WTC11 (cell line): ENCODE measurements around the gene GTSE1.

Experiments
- ELF4 ChIP-seq: sonication (generic); formaldehyde crosslinking; IDR thresholded peaks from 2 replicates; pipeline ENCODE4 v1.8.1; 2022; ENCODE audit warnings: low read depth, mild to moderate bottlenecking, moderate library complexity, missing genetic modification reagents
- ESRRA ChIP-seq: sonication (generic); formaldehyde crosslinking; IDR thresholded peaks from 2 replicates; pipeline ENCODE4 v1.8.1; 2022; ENCODE audit warnings: mild to moderate bottlenecking, missing genetic modification reagents, borderline replicate concordance
- FOXJ3 ChIP-seq: sonication (generic); formaldehyde crosslinking; IDR thresholded peaks from 2 replicates; pipeline ENCODE4 v1.9.0; 2021; ENCODE audit warnings: missing genetic modification reagents, mild to moderate bottlenecking, borderline replicate concordance
- NR1H2 ChIP-seq: sonication (generic); formaldehyde crosslinking; IDR thresholded peaks from 2 replicates; pipeline ENCODE4 v1.9.0; 2021; ENCODE audit warnings: mild to moderate bottlenecking, moderate library complexity, missing genetic modification reagents
- SP1 ChIP-seq: sonication (generic); formaldehyde crosslinking; conservative IDR thresholded peaks from 2 replicates; pipeline ENCODE4 v1.8.1; 2022; ENCODE audit warnings: missing genetic modification reagents
- TF ChIP-seq, protein P1 (sequence below): fragments of 200-600 bp; IDR thresholded peaks from 2 replicates; pipeline ENCODE4 v1.8.0; 2022; ENCODE audit warnings: antibody characterized with exemption
- TF ChIP-seq, protein P2 (sequence below): sonication (generic); formaldehyde crosslinking; IDR thresholded peaks from 2 replicates; pipeline ENCODE4 v1.8.0; 2023; ENCODE audit warnings: missing genetic modification reagents, mild to moderate bottlenecking, borderline replicate concordance
- TF ChIP-seq, protein P3 (sequence below): sonication (generic); formaldehyde crosslinking; IDR thresholded peaks from 2 replicates; pipeline ENCODE4 v1.8.1; 2022; ENCODE audit warnings: missing genetic modification reagents, borderline replicate concordance
- TF ChIP-seq, protein P4 (sequence below): sonication (generic); formaldehyde crosslinking; IDR thresholded peaks from 2 replicates; pipeline ENCODE4 v1.8.1; 2022; ENCODE audit warnings: mild to moderate bottlenecking, moderate library complexity, missing genetic modification reagents

DNA sequence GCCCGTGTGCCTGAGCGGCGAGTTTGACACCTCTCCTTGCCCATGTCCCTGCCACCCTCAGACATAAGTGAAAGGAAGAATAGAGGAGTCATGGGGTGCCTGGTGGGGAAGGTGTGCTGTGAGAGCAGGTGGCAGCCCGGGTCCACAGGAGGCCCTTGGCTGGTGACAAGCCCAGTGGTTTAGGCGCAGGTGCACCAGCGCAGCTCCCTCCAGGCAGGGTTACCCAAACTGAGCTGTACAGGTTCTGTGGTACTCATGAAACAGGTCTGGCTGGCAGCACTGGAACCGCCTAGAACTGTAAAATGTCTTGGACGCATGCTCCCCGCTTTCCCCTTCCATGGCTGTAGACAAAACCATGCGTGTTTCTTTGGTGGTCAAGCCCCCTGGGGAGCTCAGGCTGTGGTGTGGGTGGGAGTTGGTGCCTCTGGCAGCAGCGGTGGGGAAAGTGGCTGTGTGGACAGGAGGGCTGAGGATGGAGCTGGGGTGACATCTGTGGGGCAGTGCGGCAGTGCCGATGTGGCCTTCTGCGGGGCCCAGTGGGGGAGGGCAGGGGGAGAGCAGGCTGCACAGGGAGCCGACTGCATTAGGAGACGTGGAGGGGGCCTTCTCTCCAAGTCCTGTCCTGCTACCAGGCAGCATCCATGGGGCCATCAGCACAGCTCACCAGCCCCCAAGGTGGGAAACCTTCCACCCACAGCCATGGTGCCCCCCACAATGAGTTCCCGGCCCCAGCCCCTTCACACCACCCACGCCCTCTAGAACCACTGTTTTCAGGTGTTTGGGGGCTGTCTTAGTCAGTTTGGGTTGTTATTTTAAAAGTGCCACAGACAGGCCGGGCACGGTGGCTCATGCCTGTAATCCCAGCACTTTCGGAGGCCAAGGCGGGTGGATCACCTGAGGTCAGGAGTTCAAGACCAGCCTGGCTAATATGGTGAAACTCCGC lies 5.6 kb upstream of the GTSE1 start:
- TF ChIP-seq, protein P1, sequence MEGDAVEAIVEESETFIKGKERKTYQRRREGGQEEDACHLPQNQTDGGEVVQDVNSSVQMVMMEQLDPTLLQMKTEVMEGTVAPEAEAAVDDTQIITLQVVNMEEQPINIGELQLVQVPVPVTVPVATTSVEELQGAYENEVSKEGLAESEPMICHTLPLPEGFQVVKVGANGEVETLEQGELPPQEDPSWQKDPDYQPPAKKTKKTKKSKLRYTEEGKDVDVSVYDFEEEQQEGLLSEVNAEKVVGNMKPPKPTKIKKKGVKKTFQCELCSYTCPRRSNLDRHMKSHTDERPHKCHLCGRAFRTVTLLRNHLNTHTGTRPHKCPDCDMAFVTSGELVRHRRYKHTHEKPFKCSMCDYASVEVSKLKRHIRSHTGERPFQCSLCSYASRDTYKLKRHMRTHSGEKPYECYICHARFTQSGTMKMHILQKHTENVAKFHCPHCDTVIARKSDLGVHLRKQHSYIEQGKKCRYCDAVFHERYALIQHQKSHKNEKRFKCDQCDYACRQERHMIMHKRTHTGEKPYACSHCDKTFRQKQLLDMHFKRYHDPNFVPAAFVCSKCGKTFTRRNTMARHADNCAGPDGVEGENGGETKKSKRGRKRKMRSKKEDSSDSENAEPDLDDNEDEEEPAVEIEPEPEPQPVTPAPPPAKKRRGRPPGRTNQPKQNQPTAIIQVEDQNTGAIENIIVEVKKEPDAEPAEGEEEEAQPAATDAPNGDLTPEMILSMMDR: no peak
- TF ChIP-seq NR1H2 (CRISPR knock-in tag) (no peak), SP1 (CRISPR knock-in tag) (no peak), ESRRA (CRISPR knock-in tag) (no peak), FOXJ3 (CRISPR knock-in tag) (no peak), ELF4 (CRISPR knock-in tag) (no peak)
- TF ChIP-seq, protein P2, sequence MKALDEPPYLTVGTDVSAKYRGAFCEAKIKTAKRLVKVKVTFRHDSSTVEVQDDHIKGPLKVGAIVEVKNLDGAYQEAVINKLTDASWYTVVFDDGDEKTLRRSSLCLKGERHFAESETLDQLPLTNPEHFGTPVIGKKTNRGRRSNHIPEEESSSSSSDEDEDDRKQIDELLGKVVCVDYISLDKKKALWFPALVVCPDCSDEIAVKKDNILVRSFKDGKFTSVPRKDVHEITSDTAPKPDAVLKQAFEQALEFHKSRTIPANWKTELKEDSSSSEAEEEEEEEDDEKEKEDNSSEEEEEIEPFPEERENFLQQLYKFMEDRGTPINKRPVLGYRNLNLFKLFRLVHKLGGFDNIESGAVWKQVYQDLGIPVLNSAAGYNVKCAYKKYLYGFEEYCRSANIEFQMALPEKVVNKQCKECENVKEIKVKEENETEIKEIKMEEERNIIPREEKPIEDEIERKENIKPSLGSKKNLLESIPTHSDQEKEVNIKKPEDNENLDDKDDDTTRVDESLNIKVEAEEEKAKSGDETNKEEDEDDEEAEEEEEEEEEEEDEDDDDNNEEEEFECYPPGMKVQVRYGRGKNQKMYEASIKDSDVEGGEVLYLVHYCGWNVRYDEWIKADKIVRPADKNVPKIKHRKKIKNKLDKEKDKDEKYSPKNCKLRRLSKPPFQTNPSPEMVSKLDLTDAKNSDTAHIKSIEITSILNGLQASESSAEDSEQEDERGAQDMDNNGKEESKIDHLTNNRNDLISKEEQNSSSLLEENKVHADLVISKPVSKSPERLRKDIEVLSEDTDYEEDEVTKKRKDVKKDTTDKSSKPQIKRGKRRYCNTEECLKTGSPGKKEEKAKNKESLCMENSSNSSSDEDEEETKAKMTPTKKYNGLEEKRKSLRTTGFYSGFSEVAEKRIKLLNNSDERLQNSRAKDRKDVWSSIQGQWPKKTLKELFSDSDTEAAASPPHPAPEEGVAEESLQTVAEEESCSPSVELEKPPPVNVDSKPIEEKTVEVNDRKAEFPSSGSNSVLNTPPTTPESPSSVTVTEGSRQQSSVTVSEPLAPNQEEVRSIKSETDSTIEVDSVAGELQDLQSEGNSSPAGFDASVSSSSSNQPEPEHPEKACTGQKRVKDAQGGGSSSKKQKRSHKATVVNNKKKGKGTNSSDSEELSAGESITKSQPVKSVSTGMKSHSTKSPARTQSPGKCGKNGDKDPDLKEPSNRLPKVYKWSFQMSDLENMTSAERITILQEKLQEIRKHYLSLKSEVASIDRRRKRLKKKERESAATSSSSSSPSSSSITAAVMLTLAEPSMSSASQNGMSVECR: no peak
- TF ChIP-seq, protein P3, sequence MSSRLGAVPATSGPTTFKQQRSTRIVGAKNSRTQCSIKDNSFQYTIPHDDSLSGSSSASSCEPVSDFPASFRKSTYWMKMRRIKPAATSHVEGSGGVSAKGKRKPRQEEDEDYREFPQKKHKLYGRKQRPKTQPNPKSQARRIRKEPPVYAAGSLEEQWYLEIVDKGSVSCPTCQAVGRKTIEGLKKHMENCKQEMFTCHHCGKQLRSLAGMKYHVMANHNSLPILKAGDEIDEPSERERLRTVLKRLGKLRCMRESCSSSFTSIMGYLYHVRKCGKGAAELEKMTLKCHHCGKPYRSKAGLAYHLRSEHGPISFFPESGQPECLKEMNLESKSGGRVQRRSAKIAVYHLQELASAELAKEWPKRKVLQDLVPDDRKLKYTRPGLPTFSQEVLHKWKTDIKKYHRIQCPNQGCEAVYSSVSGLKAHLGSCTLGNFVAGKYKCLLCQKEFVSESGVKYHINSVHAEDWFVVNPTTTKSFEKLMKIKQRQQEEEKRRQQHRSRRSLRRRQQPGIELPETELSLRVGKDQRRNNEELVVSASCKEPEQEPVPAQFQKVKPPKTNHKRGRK (CRISPR knock-in tag): no peak
- TF ChIP-seq, protein P4, sequence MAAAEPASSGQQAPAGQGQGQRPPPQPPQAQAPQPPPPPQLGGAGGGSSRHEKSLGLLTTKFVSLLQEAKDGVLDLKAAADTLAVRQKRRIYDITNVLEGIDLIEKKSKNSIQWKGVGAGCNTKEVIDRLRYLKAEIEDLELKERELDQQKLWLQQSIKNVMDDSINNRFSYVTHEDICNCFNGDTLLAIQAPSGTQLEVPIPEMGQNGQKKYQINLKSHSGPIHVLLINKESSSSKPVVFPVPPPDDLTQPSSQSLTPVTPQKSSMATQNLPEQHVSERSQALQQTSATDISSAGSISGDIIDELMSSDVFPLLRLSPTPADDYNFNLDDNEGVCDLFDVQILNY (CRISPR knock-in tag): no peak
